Activated naive CD4-positive, alpha-beta T cell treated with anti-CD3 and anti-CD28 coated beads for 36 hours (primary cell): ENCODE measurements around the gene DNAJC6. TPM values are rescaled to one million over a fixed set of nuclear protein-coding genes. Genes with fewer than 3 reads are reported as not detected.

Experiments used
- CTCF ChIA-PET: fragments of 350-600 bp; sonication (Branson Sonifier 250); formaldehyde crosslinking; loops from one replicate; lab custom pipeline; 2021; ENCODE audit warnings: antibody characterized with exemption; lab: Charles Lee
- DNase-seq: peaks from one replicate; pipeline ENCODE4 v3.0.0-alpha.2; 2020
- H3K27ac Mint-ChIP-seq: one replicate; pipeline ENCODE4 v1.8.0; 2021; ENCODE audit warnings: mild to moderate bottlenecking, mixed read lengths
- H3K27me3 Mint-ChIP-seq: one replicate; pipeline ENCODE4 v1.8.0; 2021; ENCODE audit warnings: low read depth, mixed read lengths
- H3K36me3 Mint-ChIP-seq: one replicate; pipeline ENCODE4 v1.8.0; 2021; ENCODE audit warnings: low read depth, mixed read lengths
- H3K4me1 Mint-ChIP-seq: one replicate; pipeline ENCODE4 v1.8.0; 2021; ENCODE audit warnings: low read depth, mixed read lengths
- H3K4me3 Mint-ChIP-seq: one replicate; pipeline ENCODE4 v1.8.0; 2021; ENCODE audit warnings: mild to moderate bottlenecking, moderate library complexity, mixed read lengths
- H3K9me3 Mint-ChIP-seq: one replicate; pipeline ENCODE4 v1.8.0; 2021; ENCODE audit warnings: mixed read lengths
- intact Hi-C: fragments of 100-400 bp; cut with micrococcal nuclease; formaldehyde crosslinking; loops from one replicate; pipeline ENCODE4 v1.15.1; 2023
- total RNA-seq, 2 experiments: library from RNA; stranded (reverse); gene quantifications; one replicate each; pipeline ENCODE4 v1.2.3, GENCODE V29; 2021

DNAJC6 gene
- total RNA-seq, 2 experiments from 2014 or later: 2.0 to 2.6 TPM

DNA sequence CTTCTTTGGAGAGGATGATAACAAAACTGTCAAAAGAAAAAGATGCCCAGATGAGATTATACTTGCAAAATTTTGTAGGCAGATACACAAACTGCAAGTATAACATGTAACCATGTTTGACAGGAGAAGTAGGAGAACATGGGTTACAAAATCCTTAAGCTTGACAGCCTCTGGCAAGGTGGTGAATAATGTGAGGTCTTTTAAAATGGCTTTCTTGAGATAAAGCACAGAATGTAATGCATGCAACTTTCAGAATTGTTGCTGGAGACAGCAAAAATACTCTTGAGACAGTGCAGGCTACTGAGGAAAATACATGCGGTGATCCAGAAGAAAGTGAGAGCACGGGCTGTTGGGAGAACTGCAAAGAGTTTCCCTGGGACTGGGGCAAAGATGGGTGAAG is 24.7 kb downstream of the DNAJC6 start:
- peaks cover 1% of the 10 kb centered on the region for H3K9me3 Mint-ChIP-seq
- H3K27me3 Mint-ChIP-seq: peaks cover under 1% of the 10 kb centered on the region
- CTCF ChIA-PET: no interaction called here
- no peak for DNase-seq
- intact Hi-C loops: no loop called here
- no peak overlapping the region for H3K27ac Mint-ChIP-seq
- no peaks in the 10 kb centered on the region for H3K4me1 Mint-ChIP-seq
- no peaks in the 10 kb centered on the region for H3K36me3 Mint-ChIP-seq
- no peak overlapping the region for H3K4me3 Mint-ChIP-seq

DNA sequence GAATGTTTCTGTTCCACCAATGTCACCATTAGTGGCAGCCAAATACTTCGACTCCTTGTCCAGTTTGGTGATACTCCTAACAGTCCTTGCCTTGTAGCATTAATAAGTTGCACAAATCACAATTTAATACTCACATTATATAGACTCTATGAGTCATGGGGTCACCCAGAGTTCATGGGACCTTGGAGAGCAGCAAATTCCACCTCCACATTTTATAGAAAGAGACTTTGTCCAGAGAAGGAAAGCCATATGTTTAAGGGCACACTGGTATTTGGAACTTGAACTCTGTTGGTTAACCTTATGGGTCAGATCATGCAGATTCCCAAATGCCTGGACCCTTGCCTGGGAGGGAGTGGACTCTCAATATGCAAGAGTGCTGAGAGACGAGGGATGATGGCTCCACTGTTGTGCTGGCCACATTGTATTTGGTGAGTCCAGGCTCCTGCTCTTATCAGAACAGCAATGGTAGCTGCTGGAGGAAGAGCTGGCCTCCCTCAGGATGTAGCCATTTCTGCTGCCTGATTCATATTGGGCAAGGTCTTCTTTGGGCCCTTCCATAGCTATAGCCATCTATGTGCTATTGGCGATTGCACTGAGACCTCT is 30.6 kb downstream of the DNAJC6 start:
- peak; percentile 6 for DNase-seq
- peaks cover 1% of the 10 kb centered on the region for H3K9me3 Mint-ChIP-seq
- H3K4me1 Mint-ChIP-seq: no peaks in the 10 kb centered on the region
- intact Hi-C loops: no loop called here
- H3K27ac Mint-ChIP-seq: no peak overlapping the region
- CTCF ChIA-PET: no interaction called here
- H3K36me3 Mint-ChIP-seq: no peaks in the 10 kb centered on the region
- no peak overlapping the region for H3K4me3 Mint-ChIP-seq
- H3K27me3 Mint-ChIP-seq: no peaks in the 10 kb centered on the region

DNA sequence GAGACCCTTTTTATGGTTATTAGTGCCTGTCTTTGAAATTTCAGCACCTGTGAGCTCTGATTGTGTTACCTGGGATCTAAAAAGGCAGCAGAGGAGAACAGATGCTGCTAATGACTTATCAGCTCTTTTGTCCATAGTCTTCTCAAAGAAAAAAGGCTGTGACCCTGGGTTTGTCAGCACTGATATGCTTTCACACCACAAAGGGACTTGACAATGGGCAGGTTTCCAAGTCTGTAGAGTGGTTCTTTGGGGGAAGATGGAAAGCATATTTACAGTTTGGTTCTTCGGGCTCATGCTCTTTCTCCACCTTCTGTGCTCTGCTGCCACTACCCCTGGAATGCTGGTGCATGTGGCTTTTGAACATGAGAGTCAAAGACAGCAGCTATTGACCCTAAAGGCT is 32.0 kb downstream of the DNAJC6 start:
- no peak for DNase-seq
- Mint-ChIP-seq H3K9me3 (no peaks in the 10 kb centered on the region), H3K27me3 (no peaks in the 10 kb centered on the region), H3K36me3 (no peaks in the 10 kb centered on the region), H3K4me1 (no peaks in the 10 kb centered on the region), H3K4me3 (no peak overlapping the region), H3K27ac (no peak overlapping the region)
- CTCF ChIA-PET: no interaction called here
- intact Hi-C loops: no loop called here

DNA sequence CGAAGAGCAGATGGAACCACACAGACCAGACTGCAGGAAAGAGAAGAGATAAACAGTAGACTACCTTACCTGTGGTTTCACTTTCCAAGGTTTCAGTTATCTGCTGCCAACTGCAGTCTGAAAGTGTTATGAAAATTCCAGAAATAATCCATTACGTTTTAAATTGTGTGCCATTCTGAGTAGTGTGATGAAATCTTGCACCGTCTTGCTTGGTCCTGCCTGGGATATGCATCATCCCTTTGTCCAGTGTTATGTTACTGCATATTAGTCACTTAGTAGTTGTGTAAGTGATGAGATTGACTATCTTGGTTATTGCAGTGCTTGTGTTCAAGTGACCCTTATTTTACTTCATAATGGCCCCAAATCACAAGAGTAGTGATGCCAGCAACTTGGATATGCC is 33.9 kb downstream of the DNAJC6 start:
- no peaks in the 10 kb centered on the region for H3K4me1 Mint-ChIP-seq
- CTCF ChIA-PET: no interaction called here

DNA sequence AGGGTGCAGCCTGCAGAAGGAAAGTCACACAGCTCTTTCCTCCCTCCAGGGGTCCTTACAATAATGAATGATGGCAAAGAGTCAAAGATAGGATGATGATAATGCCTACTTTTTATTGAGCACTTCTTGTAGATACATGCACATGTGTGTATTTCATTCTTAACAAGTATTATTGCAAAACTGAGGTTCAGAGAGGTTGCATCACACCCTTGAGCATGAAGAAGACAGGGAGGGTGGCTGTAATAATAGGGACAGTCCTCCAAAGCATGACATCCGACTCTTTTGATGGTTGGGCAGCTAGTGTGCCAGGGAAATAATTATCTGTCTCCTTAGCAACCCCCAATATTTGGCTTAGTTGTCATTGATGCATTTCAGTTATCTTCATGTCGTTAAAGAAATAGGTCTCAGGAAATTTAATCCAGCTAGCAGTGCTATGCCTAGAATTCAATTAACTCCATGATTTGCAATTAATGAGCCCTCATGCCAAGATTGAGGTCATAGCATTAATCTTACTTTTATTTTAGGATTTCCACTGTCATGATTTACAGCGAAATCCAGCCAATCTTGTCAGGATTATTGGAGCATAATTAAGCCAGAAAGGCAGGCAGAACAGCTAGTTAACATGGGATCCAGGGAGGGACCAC is 35.0 kb downstream of the DNAJC6 start:
- H3K27ac Mint-ChIP-seq: no peak overlapping the region

More for the DNA sequence above, 33.9 kb downstream of the DNAJC6 start:
- intact Hi-C loops: no loop called here
- Mint-ChIP-seq H3K36me3 (no peaks in the 10 kb centered on the region), H3K4me3 (no peak overlapping the region), H3K27ac (no peak overlapping the region), H3K9me3 (no peaks in the 10 kb centered on the region), H3K27me3 (no peaks in the 10 kb centered on the region)
- no peak for DNase-seq

DNA sequence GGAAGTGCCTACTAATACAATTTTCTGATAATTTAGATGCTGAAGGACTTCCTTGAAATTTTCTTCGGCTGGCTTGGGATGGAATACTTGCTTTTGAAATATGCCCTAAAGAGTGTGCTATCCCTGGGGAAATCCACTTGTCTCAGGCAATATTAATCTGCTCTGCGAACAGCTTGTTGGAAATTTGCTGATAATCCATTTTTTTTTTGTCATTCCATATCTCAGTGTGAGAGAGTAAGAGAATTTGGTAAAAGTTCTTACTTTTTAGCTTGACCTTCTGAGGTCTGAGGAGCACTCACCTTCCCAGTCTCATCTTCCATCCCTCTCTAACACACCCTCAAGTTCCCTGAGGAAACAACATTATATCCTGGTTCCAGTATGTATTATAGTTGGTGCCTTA is 36.8 kb downstream of the DNAJC6 start:
- CTCF ChIA-PET: interaction anchor here (0.6 kb wide), 1 partner anchor 34 kb away, joined by 3 read pairs; no protein-coding TSS in a partner anchor
- no peak for DNase-seq
- H3K27ac Mint-ChIP-seq: no peak overlapping the region

More for the DNA sequence above, 35.0 kb downstream of the DNAJC6 start:
- no peak for DNase-seq
- intact Hi-C loops: no loop called here
- CTCF ChIA-PET: interaction anchor here (0.6 kb wide), 1 partner anchor 12 kb away, joined by 3 read pairs; no protein-coding TSS in a partner anchor
- H3K36me3 Mint-ChIP-seq: no peaks in the 10 kb centered on the region
- no peaks in the 10 kb centered on the region for H3K27me3 Mint-ChIP-seq
- H3K9me3 Mint-ChIP-seq: no peaks in the 10 kb centered on the region
- H3K4me3 Mint-ChIP-seq: no peak overlapping the region
- no peaks in the 10 kb centered on the region for H3K4me1 Mint-ChIP-seq

DNA sequence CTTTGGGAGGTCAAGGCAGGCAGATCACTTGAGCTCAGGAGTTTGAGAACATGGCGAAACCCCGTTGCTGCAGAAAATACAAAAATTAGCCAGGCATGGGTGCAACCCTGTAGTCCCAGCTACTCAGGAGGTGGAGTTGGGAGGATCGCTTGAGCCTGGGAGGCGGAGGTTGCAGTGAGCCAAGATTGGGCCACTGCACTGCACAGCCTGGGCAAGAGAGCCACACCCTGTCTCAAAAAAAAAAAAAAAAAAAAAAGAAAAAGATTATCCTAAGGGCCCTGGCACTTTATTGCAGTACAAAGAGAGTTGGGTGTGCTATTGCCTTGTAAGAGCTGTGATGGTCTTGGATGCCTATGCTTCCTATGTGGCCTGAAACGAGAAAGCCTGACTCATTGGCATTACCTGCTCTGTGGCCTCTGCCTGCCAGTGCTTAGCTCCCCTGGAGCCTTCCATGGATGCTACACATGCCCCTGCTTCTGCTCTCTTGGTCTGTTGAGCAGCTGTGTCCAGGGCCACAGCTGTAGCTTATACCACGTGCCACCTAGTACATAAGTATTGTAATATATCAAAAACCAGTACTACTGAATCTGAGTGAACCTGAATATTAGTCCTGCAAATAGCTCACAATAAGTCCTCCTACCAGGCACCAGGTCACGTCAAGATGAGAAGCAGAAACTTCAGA is 45.8 kb downstream of the DNAJC6 start:
- Mint-ChIP-seq H3K4me1 (no peaks in the 10 kb centered on the region), H3K4me3 (no peak overlapping the region), H3K27ac (no peak overlapping the region), H3K27me3 (peaks cover 2% of the 10 kb centered on the region), H3K36me3 (no peaks in the 10 kb centered on the region), H3K9me3 (no peaks in the 10 kb centered on the region)
- DNase-seq: no peak
- intact Hi-C loops: no loop called here
- CTCF ChIA-PET: interaction anchor here (0.7 kb wide), 1 partner anchor 8 kb away, joined by 4 read pairs; no protein-coding TSS in a partner anchor

More for the DNA sequence above, 36.8 kb downstream of the DNAJC6 start:
- Mint-ChIP-seq H3K36me3 (no peaks in the 10 kb centered on the region), H3K4me3 (no peak overlapping the region), H3K27me3 (no peaks in the 10 kb centered on the region), H3K9me3 (no peaks in the 10 kb centered on the region), H3K4me1 (no peaks in the 10 kb centered on the region)
- intact Hi-C loops: no loop called here

DNA sequence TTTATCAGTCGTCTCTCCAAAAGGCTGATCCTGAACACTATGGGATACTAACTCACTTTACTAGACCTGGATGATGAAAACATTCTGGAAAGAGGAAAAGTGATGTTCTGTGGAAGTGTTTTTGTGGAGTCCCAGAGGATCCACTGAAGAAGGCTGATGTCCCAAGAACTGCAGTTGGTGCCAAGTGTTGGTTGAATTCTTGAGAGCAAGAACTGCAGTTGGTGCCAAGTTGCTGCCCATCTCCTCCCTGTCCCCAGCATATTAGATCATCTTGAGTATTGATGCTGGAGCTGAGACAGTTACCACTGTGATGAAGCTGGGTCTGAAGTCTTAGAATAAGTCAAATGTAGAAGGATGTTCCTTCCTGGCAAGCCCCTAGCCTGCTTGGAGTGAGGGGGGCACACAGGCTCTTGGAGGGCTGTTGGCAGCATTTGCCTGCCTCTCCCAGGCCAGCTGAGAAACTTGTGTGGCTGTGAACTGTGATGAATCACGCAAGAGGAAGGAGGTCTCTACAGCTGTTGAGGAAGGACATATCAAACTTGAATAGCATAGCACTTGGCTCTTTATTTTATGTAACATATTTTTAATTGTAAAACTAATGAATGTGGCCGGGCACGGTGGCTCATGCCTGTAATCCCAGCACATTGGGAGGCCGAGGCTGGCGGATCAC is 48.1 kb downstream of the DNAJC6 start:
- H3K27ac Mint-ChIP-seq: no peak overlapping the region
- H3K4me1 Mint-ChIP-seq: no peaks in the 10 kb centered on the region
- H3K9me3 Mint-ChIP-seq: no peaks in the 10 kb centered on the region
- no peak for DNase-seq
- H3K4me3 Mint-ChIP-seq: no peak overlapping the region
- H3K27me3 Mint-ChIP-seq: peaks cover 2% of the 10 kb centered on the region
- intact Hi-C loops: no loop called here
- CTCF ChIA-PET: no interaction called here
- no peaks in the 10 kb centered on the region for H3K36me3 Mint-ChIP-seq

DNA sequence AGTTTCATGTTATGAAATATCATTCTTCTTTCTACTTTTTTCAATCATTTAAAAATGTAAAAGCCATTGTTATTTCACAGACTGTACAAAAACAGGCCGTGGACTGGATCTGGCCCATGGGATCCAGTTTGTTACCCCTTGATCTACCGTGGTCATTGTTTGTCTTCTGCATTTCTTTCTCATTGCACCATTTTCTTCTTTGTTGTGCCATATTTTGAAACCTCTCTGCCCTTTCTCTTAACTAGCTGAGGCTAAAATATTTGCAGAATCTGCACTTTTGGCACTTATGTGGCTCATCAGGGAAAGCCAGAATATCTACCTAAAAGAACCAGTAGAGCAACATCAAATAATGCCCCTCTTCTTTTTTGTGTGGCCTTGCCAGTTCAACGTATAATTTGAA is 50.5 kb downstream of the DNAJC6 start:
- H3K4me3 Mint-ChIP-seq: no peak overlapping the region
- H3K36me3 Mint-ChIP-seq: no peaks in the 10 kb centered on the region
- CTCF ChIA-PET: no interaction called here
- intact Hi-C loops: no loop called here
- no peaks in the 10 kb centered on the region for H3K27me3 Mint-ChIP-seq
- H3K27ac Mint-ChIP-seq: no peak overlapping the region
- H3K9me3 Mint-ChIP-seq: no peaks in the 10 kb centered on the region
- no peaks in the 10 kb centered on the region for H3K4me1 Mint-ChIP-seq
- no peak for DNase-seq

DNA sequence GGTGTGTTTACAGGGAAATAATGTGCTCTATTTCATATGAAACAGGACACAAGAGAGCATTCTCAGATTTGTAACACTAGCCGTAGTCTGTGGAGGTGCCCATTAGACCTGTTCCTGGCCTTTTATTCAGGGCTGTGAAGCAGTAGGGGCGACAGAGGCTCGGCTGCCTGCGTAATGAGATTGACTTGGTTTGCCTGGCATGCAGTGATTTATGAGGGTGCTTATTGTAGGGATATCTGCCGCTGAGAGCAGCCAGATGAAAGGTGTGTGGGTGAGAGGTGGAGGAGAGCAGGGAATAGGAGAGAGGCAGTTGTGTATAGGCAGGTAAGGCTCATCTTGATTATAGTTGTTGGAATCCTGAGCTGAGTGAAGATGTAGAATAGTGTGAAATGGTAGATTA is 51.3 kb downstream of the DNAJC6 start:
- Mint-ChIP-seq H3K27ac (no peak overlapping the region), H3K36me3 (no peaks in the 10 kb centered on the region)
- CTCF ChIA-PET: no interaction called here

DNA sequence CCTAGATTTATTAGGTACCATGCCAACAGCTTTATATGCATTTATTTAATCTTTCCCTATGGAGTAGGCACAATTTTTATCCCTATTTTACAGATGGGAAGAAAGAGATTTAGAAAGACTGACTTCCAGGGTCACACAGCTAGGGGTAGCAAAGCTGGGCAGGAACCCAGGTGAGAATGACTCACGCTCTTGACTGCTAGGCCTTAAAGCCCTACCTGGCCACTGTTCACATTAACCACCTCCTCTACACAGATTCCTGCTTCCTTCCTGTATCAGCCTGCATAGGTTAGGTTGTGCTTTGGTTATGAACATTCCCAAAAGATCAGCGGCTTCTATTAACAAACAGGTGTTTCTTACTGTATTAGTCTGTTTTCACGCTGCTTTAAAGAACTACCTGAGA is 53.2 kb downstream of the DNAJC6 start:
- no peak for DNase-seq
- no peaks in the 10 kb centered on the region for H3K36me3 Mint-ChIP-seq
- no peak overlapping the region for H3K4me3 Mint-ChIP-seq
- CTCF ChIA-PET: interaction anchor here (0.8 kb wide), 1 partner anchor 11 kb away, joined by 3 read pairs; no protein-coding TSS in a partner anchor
- H3K9me3 Mint-ChIP-seq: no peaks in the 10 kb centered on the region
- no peaks in the 10 kb centered on the region for H3K27me3 Mint-ChIP-seq
- no peak overlapping the region for H3K27ac Mint-ChIP-seq
- no peaks in the 10 kb centered on the region for H3K4me1 Mint-ChIP-seq
- intact Hi-C loops: no loop called here

More for the DNA sequence above, 51.3 kb downstream of the DNAJC6 start:
- intact Hi-C loops: no loop called here
- H3K27me3 Mint-ChIP-seq: no peaks in the 10 kb centered on the region
- no peaks in the 10 kb centered on the region for H3K4me1 Mint-ChIP-seq
- H3K9me3 Mint-ChIP-seq: no peaks in the 10 kb centered on the region
- no peak for DNase-seq
- no peak overlapping the region for H3K4me3 Mint-ChIP-seq

DNA sequence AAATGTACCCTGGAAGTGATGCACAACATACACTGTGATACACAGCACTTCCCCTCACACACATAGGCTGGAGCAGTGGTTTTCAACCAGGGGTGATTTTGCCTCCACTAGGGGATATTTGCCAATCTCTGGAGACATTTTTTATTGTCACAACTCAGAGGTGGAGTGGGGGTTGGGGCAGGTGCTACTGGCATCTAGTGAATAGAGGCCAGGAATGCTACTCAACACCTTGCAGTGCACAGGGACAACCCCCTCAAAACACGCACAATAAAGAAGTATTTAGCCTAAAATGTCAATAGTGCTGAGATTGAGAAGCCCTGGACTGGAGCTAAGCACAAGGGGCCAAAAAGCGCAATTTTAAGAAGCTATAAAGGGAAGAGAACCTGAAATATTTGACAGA is 54.1 kb downstream of the DNAJC6 start:
- intact Hi-C loops: no loop called here
- Mint-ChIP-seq H3K36me3 (no peaks in the 10 kb centered on the region), H3K27ac (no peak overlapping the region), H3K9me3 (no peaks in the 10 kb centered on the region), H3K4me1 (no peaks in the 10 kb centered on the region), H3K4me3 (no peak overlapping the region), H3K27me3 (no peaks in the 10 kb centered on the region)
- DNase-seq: no peak
- CTCF ChIA-PET: interaction anchor here (1.0 kb wide), 1 partner anchor 9 kb away, joined by 4 read pairs; no protein-coding TSS in a partner anchor
